HCT116 (cell line): ENCODE results near the gene SLC6A18. TPM values are rescaled to one million over a fixed set of nuclear protein-coding genes. Genes with fewer than 3 reads are reported as not detected.

Source experiments
- ATAC-seq: fragments of 200-7000 bp; cut with Tn5 transposase; 2 replicates; pipeline ENCODE4 v1.9.1; 2020; ENCODE audit warnings: mild to moderate bottlenecking, moderate library complexity
- BruUV-seq: library from RNA; stranded (reverse); fragments of 400-500 nt; replicated peaks from 2 replicates; lab custom pipeline; 2021; lab: Mats Ljungman, UMichigan
- CTCF ChIA-PET: fragments of 300-600 bp; sonication (Branson Sonifier 250); formaldehyde crosslinking; loops from one replicate; lab custom pipeline; 2021; ENCODE audit warnings: antibody characterized with exemption; lab: Charles Lee
- POLR2A ChIA-PET: fragments of 300-600, 350-600 bp; sonication (Branson Sonifier 250); formaldehyde crosslinking; loops from one replicate; lab custom pipeline; 2021; ENCODE audit warnings: antibody characterized with exemption; lab: Charles Lee
- RAD21 ChIA-PET, 2 experiments: fragments of 300-600 bp; sonication (Branson Sonifier 250); formaldehyde crosslinking; loops; one replicate each; lab custom pipeline; 2023; ENCODE audit warnings: low total read pairs in 2 of 2; ENCODE audit not compliant: uncharacterized antibody in 2 of 2, unreplicated experiment in 2 of 2, low non-redundant PET in 1 of 2; lab: Charles Lee
- DNase-seq: peaks from one replicate; pipeline ENCODE4 v3.0.0-alpha.2; 2010; ENCODE audit warnings: low read depth, low spot score
- H2AFZ ChIP-seq: fragments of 200-600 bp; shearing (Covaris generic), sonication (generic); 2 replicates; pipeline ENCODE4 v1.6.1; 2017; ENCODE audit warnings: low read depth, mixed run types, mixed read lengths, antibody characterized with exemption, low read length; ENCODE audit not compliant: poor library complexity, severe bottlenecking
- H3K27ac ChIP-seq: 2 replicates; pipeline ENCODE4 v1.5.1; 2012; ENCODE audit warnings: low read depth, low read length
- H3K27me3 ChIP-seq: fragments of 200-600 bp; sonication (generic); 2 replicates; pipeline ENCODE4 v1.6.1; 2016; ENCODE audit warnings: mixed run types, low read length, mixed read lengths; ENCODE audit not compliant: insufficient read depth
- H3K36me3 ChIP-seq, 2 experiments: fragments of 200-500 bp in 1 of 2; fragments of 200-600 bp in 1 of 2; sonication (Bioruptor generic) in 1 of 2; sonication (generic) in 1 of 2; 2 replicates each; pipeline versions ENCODE4 v1.5.1 to v1.6.1; 2014 to 2016; ENCODE audit warnings: low read length in 2 of 2, inconsistent platforms in 1 of 2, mixed read lengths in 1 of 2, mixed run types in 1 of 2; ENCODE audit not compliant: insufficient read depth in 2 of 2, control insufficient read depth in 1 of 2
- H3K4me1 ChIP-seq, 2 experiments: fragments of 200-600 bp in 1 of 2; sonication (generic) in 1 of 2; 2 replicates each; pipeline versions ENCODE4 v1.5.1 to v1.6.1; 2012 to 2017; ENCODE audit warnings: low read length in 2 of 2, inconsistent platforms in 1 of 2, mild to moderate bottlenecking in 1 of 2, mixed read lengths in 1 of 2, mixed run types in 1 of 2, moderate library complexity in 1 of 2; ENCODE audit not compliant: insufficient read depth in 2 of 2, control insufficient read depth in 1 of 2
- H3K4me2 ChIP-seq: fragments of 200-600 bp; sonication (generic); 2 replicates; pipeline ENCODE4 v1.6.1; 2017; ENCODE audit warnings: mixed run types, low read length, mixed read lengths
- H3K4me3 ChIP-seq, 2 experiments: fragments of 200-600 bp in 1 of 2; sonication (generic) in 1 of 2; replicated peaks in 1 of 2; 2 replicates each; pipeline ENCODE4 v1.5.1; 2011 to 2016; ENCODE audit warnings: low read length in 2 of 2, control low read depth in 1 of 2, low read depth in 1 of 2, mild to moderate bottlenecking in 1 of 2, mixed read lengths in 1 of 2, mixed run types in 1 of 2
- H3K79me2 ChIP-seq: fragments of 200-600 bp; sonication (generic); 2 replicates; pipeline ENCODE4 v1.6.1; 2017; ENCODE audit warnings: mild to moderate bottlenecking, mixed run types, low read length, moderate library complexity, mixed read lengths; ENCODE audit not compliant: insufficient read depth
- H3K9ac ChIP-seq: fragments of 200-600 bp; sonication (generic); 2 replicates; pipeline ENCODE4 v1.6.1; 2016; ENCODE audit warnings: low read length, mixed read lengths
- H3K9me2 ChIP-seq: fragments of 200-600 bp; sonication (generic), shearing (Covaris generic); 2 replicates; pipeline ENCODE4 v1.6.1; 2017; ENCODE audit warnings: mixed run types, mild to moderate bottlenecking, moderate library complexity; ENCODE audit not compliant: insufficient read depth
- H3K9me3 ChIP-seq, 2 experiments: fragments of 200-500 bp in 1 of 2; fragments of 200-600 bp in 1 of 2; sonication (Bioruptor generic) in 1 of 2; sonication (generic) in 1 of 2; 2 replicates each; pipeline ENCODE4 v1.6.1; 2014 to 2017; ENCODE audit warnings: low read length in 2 of 2, mixed read lengths in 2 of 2, inconsistent platforms in 1 of 2, low read depth in 1 of 2, mild to moderate bottlenecking in 1 of 2, mixed run types in 1 of 2, moderate library complexity in 1 of 2; ENCODE audit not compliant: control insufficient read depth in 1 of 2, insufficient read depth in 1 of 2
- H4K20me1 ChIP-seq: fragments of 200-600 bp; sonication (generic), shearing (Covaris generic); 2 replicates; pipeline ENCODE4 v1.6.1; 2017; ENCODE audit warnings: mixed run types, mild to moderate bottlenecking, moderate library complexity; ENCODE audit not compliant: insufficient read depth
- CBX3 ChIP-seq: IDR thresholded peaks from 2 replicates; pipeline ENCODE4 v1.6.1; 2012; ENCODE audit warnings: low read depth
- EGR1 ChIP-seq: IDR thresholded peaks from 2 replicates; pipeline ENCODE4 v1.6.1; 2012; ENCODE audit warnings: low read depth
- ELF1 ChIP-seq: IDR thresholded peaks from 2 replicates; pipeline ENCODE4 v1.6.1; 2012; ENCODE audit warnings: low read depth, borderline replicate concordance
- FOSL1 ChIP-seq: IDR thresholded peaks from 2 replicates; pipeline ENCODE4 v1.6.1; 2012; ENCODE audit warnings: low read depth
- JUND ChIP-seq: IDR thresholded peaks from 2 replicates; pipeline ENCODE4 v1.6.1; 2012
- POLR2A ChIP-seq: IDR thresholded peaks from 2 replicates; pipeline ENCODE4 v1.7.0; 2011; ENCODE audit warnings: borderline replicate concordance; ENCODE audit not compliant: insufficient read depth, insufficient read length; ENCODE audit errors: extremely low read depth
- RAD21 ChIP-seq: IDR thresholded peaks from 2 replicates; pipeline ENCODE4 v1.6.1; 2012; ENCODE audit warnings: low read depth, mild to moderate bottlenecking
- REST ChIP-seq: IDR thresholded peaks from 2 replicates; pipeline ENCODE4 v1.6.1; 2012; ENCODE audit warnings: low read depth
- SIN3A ChIP-seq: IDR thresholded peaks from 2 replicates; pipeline ENCODE4 v1.6.1; 2012; ENCODE audit warnings: low read depth
- SRF ChIP-seq: IDR thresholded peaks from 2 replicates; pipeline ENCODE4 v1.6.1; 2012; ENCODE audit warnings: low read depth
- TCF7L2 ChIP-seq: IDR thresholded peaks from 2 replicates; pipeline ENCODE4 v1.7.0; 2011; ENCODE audit warnings: borderline replicate concordance, inconsistent platforms; ENCODE audit not compliant: insufficient read depth, insufficient read length; ENCODE audit errors: extremely low read depth
- YY1 ChIP-seq: IDR thresholded peaks from 2 replicates; pipeline ENCODE4 v1.6.1; 2011; ENCODE audit warnings: low read length, low read depth, moderate library complexity, mild to moderate bottlenecking; ENCODE audit not compliant: insufficient replicate concordance; ENCODE audit errors: extremely low read depth
- ZBTB33 ChIP-seq: IDR thresholded peaks from 2 replicates; pipeline ENCODE4 v1.6.1; 2011; ENCODE audit warnings: mild to moderate bottlenecking, low read length, moderate library complexity; ENCODE audit not compliant: insufficient replicate concordance; ENCODE audit errors: extremely low read depth
- ZFX ChIP-seq: fragments of 450-650 bp; IDR thresholded peaks from 2 replicates; pipeline ENCODE4 v1.6.1; 2017
- intact Hi-C: fragments of 100-400 bp; cut with micrococcal nuclease; formaldehyde crosslinking; loops from 2 replicates; pipeline ENCODE4 v1.10.0; 2022
- total RNA-seq: library from RNA; stranded (reverse); gene quantifications from one replicate; pipeline ENCODE4 v1.2.1, GENCODE V29; 2021; ENCODE audit not compliant: unreplicated experiment

SLC6A18 gene
- total RNA-seq, 1 experiment from 2014 or later = not detected

GRCh38 chr5:1218351-1219080, 6.7 kb upstream of the SLC6A18 start:
- ChIA-PET POLR2A (no interaction called here), CTCF (no interaction called here), RAD21 (no interaction called here)
- ATAC-seq = no peak
- Histone ChIP-seq H3K9ac (no peak overlapping the region), H3K9me2 (no peaks in the 10 kb centered on the region), H4K20me1 (no peaks in the 10 kb centered on the region), H3K9me3 (no peaks in the 10 kb centered on the region; a peak in 1 of 4 replicates), H3K27ac (no peak overlapping the region), H3K79me2 (no peaks in the 10 kb centered on the region), H3K27me3 (no peaks in the 10 kb centered on the region), H3K4me2 (no peak overlapping the region), H3K36me3 (no peaks in the 10 kb centered on the region), H3K4me3 (no peak overlapping the region), H2AFZ (no peak overlapping the region), H3K4me1 (peaks cover 0 to 5% of the 10 kb centered on the region in 2 experiments; a peak in 1 of 4 replicates)
- BruUV-seq = no TSS peak
- TF ChIP-seq EGR1 (no peak), POLR2A (no peak), RAD21 (no peak), ZBTB33 (no peak), SRF (no peak), REST (no peak), TCF7L2 (no peak), CBX3 (no peak), FOSL1 (no peak), SIN3A (no peak), YY1 (no peak), ZFX (no peak), ELF1 (no peak), JUND (no peak)
- DNase-seq = no peak
- intact Hi-C loops = no loop called here
